Measurements from ENCODE around the gene USP10. TPM values are rescaled to one million over a fixed set of nuclear protein-coding genes. Genes with fewer than 3 reads are reported as not detected.

Gene USP10
- total and polyA plus RNA-seq, 4 donors: 28.2 to 46.1 (median 42.0) TPM

- Histone ChIP-seq H3K9ac (ENCODE audit: low read depth in 1 of 2, low read length in 2 of 2) (no peak overlapping the region), H3K27me3 (ENCODE audit: control insufficient read depth in 4 of 4, insufficient read depth in 4 of 4, low read length in 3 of 4) (no peaks in the 10 kb centered on the region), H3K4me3 (ENCODE audit: low read depth in 1 of 3, low read length in 3 of 3) (no peak overlapping the region), H3K9me3 (ENCODE audit: control insufficient read depth in 4 of 4, low read length in 3 of 4) (no peaks in the 10 kb centered on the region), H3K27ac (ENCODE audit: low read depth in 1 of 2, low read length in 2 of 2) (no peak overlapping the region), H3K36me3 (ENCODE audit: control insufficient read depth in 4 of 4, insufficient read depth in 3 of 4, low read depth in 1 of 4, low read length in 3 of 4) (no peaks in the 10 kb centered on the region), H3K4me1 (ENCODE audit: control insufficient read depth in 4 of 4, insufficient read depth in 4 of 4, low read length in 3 of 4) (peaks cover 10 to 36% (median 22%) of the 10 kb centered on the region in 4 donors)
- DNase-seq (ENCODE audit: low spot score): no peak
- WGBS: 94% methylated on average over 10 of the region's 10 CpGs
- no peak for TF ChIP-seq JUND (IDR thresholded peaks at IDR 0.05)
- no peak for TF ChIP-seq TAF1 (conservative IDR thresholded peaks at IDR 0.05)
- no peak for TF ChIP-seq NR2F2 (IDR thresholded peaks at IDR 0.05)
- no peak for TF ChIP-seq RXRA (IDR thresholded peaks at IDR 0.05)
- TF ChIP-seq EGR1 (IDR thresholded peaks at IDR 0.05; ENCODE audit: low read depth in 2 of 2): no peak
- TF ChIP-seq FOXA2 (IDR thresholded peaks at IDR 0.05): no peak
- no peak for TF ChIP-seq SP1 (IDR thresholded peaks at IDR 0.05)
- no peak for TF ChIP-seq CTCF (IDR thresholded peaks at IDR 0.05; ENCODE audit: low read depth, low read length, missing input control)
- TF ChIP-seq HNF4A (conservative IDR thresholded peaks at IDR 0.05): no peak
- TF ChIP-seq FOXA1 (IDR thresholded peaks at IDR 0.05): no peak
- no peak for TF ChIP-seq RAD21 (IDR thresholded peaks at IDR 0.05)
- TF ChIP-seq HNF4G (IDR thresholded peaks at IDR 0.05): no peak
- no peak for TF ChIP-seq YY1 (IDR thresholded peaks at IDR 0.05)
Measured at GRCh38 chr16:84703681-84704080, 3.9 kb downstream of the USP10 start.

- Histone ChIP-seq H3K4me3 (ENCODE audit: low read depth in 1 of 3, low read length in 3 of 3) (no peak overlapping the region), H3K27ac (ENCODE audit: low read depth in 1 of 2, low read length in 2 of 2) (no peak overlapping the region), H3K4me1 (ENCODE audit: control insufficient read depth in 4 of 4, insufficient read depth in 4 of 4, low read length in 3 of 4) (peaks cover 8 to 33% (median 20%) of the 10 kb centered on the region in 4 donors), H3K9ac (ENCODE audit: low read depth in 1 of 2, low read length in 2 of 2) (no peak overlapping the region), H3K36me3 (ENCODE audit: control insufficient read depth in 4 of 4, insufficient read depth in 3 of 4, low read depth in 1 of 4, low read length in 3 of 4) (no peaks in the 10 kb centered on the region), H3K27me3 (ENCODE audit: control insufficient read depth in 4 of 4, insufficient read depth in 4 of 4, low read length in 3 of 4) (no peaks in the 10 kb centered on the region), H3K9me3 (ENCODE audit: control insufficient read depth in 4 of 4, low read length in 3 of 4) (no peaks in the 10 kb centered on the region)
- 45% methylated on average over 2 of the region's 2 CpGs for WGBS
- DNase-seq (ENCODE audit: low spot score): no peak
- TF ChIP-seq RXRA (IDR thresholded peaks at IDR 0.05) (no peak), SP1 (IDR thresholded peaks at IDR 0.05) (no peak), ATF3 (IDR thresholded peaks at IDR 0.05) (no peak), GABPA (IDR thresholded peaks at IDR 0.05 in 1 of 2, conservative IDR thresholded peaks at IDR 0.05 in 1 of 2) (no peak), ZBTB33 (IDR thresholded peaks at IDR 0.05) (no peak), YY1 (IDR thresholded peaks at IDR 0.05) (no peak)
Measured at GRCh38 chr16:84704253-84704652, 4.5 kb downstream of the USP10 start.

- H3K9me3 ChIP-seq (ENCODE audit: control insufficient read depth in 4 of 4, low read length in 3 of 4): no peaks in the 10 kb centered on the region
- H3K9ac ChIP-seq (ENCODE audit: low read depth in 1 of 2, low read length in 2 of 2): no peak overlapping the region
- H3K27me3 ChIP-seq (ENCODE audit: control insufficient read depth in 4 of 4, insufficient read depth in 4 of 4, low read length in 3 of 4): no peaks in the 10 kb centered on the region
- DNase-seq (ENCODE audit: low spot score): no peak
- 100% methylated on average over 1 of the region's 1 CpG for WGBS
- no peaks in the 10 kb centered on the region for H3K36me3 ChIP-seq (ENCODE audit: control insufficient read depth in 4 of 4, insufficient read depth in 3 of 4, low read depth in 1 of 4, low read length in 3 of 4)
- no peak overlapping the region for H3K4me3 ChIP-seq (ENCODE audit: low read depth in 1 of 3, low read length in 3 of 3)
- peaks cover 12 to 18% (median 14%) of the 10 kb centered on the region in 4 donors for H3K4me1 ChIP-seq (ENCODE audit: control insufficient read depth in 4 of 4, insufficient read depth in 4 of 4, low read length in 3 of 4)
- no peak overlapping the region for H3K27ac ChIP-seq (ENCODE audit: low read depth in 1 of 2, low read length in 2 of 2)
- no peak for TF ChIP-seq GABPA (IDR thresholded peaks at IDR 0.05 in 1 of 2, conservative IDR thresholded peaks at IDR 0.05 in 1 of 2)
- no peak for TF ChIP-seq FOXA1 (IDR thresholded peaks at IDR 0.05)
- no peak for TF ChIP-seq FOXA2 (IDR thresholded peaks at IDR 0.05)
- no peak for TF ChIP-seq ZBTB33 (IDR thresholded peaks at IDR 0.05)
- no peak for TF ChIP-seq CTCF (IDR thresholded peaks at IDR 0.05; ENCODE audit: low read depth, low read length, missing input control)
Measured at GRCh38 chr16:84706856-84707255, 7.1 kb downstream of the USP10 start.

All from liver (tissue), 9 donors.